GM19238 (cell line): Measurements from ENCODE around the gene PPP1R9B.

Experiments
- DNase-seq: peaks from one replicate; pipeline ENCODE4 v3.0.0; 2011; ENCODE audit warnings: low spot score; ENCODE audit not compliant: insufficient read length

PPP1R9B gene

GRCh38 chr17:50173335-50173941, 23.0 kb upstream of the PPP1R9B start:
- DNase-seq: no peak

GRCh38 chr17:50172936-50173334, 22.5 kb upstream of the PPP1R9B start:
- DNase-seq: no peak

- no peak for DNase-seq
Observed at GRCh38 chr17:50172130-50172529, 21.7 kb upstream of the PPP1R9B start.

GRCh38 chr17:50171371-50172071, 21.0 kb upstream of the PPP1R9B start:
- DNase-seq: no peak

GRCh38 chr17:50170662-50171370, 20.3 kb upstream of the PPP1R9B start:
- DNase-seq: peak; percentile 79

GRCh38 chr17:50169881-50170459, 19.5 kb upstream of the PPP1R9B start:
- no peak for DNase-seq

GRCh38 chr17:50169121-50169764, 18.8 kb upstream of the PPP1R9B start:
- no peak for DNase-seq

- no peak for DNase-seq
Observed at GRCh38 chr17:50168319-50168718, 17.8 kb upstream of the PPP1R9B start.

GRCh38 chr17:50167371-50167770, 16.9 kb upstream of the PPP1R9B start:
- no peak for DNase-seq

- no peak for DNase-seq
Observed at GRCh38 chr17:50166518-50167181, 16.2 kb upstream of the PPP1R9B start.

GRCh38 chr17:50165867-50166517, 15.5 kb upstream of the PPP1R9B start, which contains the start of gene SGCA:
TSS of gene SGCA (plus strand) at chr17:50166005. CDS start at chr17:50166041, 36 bp downstream.
- DNase-seq: no peak

GRCh38 chr17:50165466-50165865, 15.0 kb upstream of the PPP1R9B start:
- DNase-seq: no peak

- DNase-seq: no peak
Observed at GRCh38 chr17:50165066-50165465, 14.6 kb upstream of the PPP1R9B start.

GRCh38 chr17:50164697-50164988, 14.2 kb upstream of the PPP1R9B start:
- DNase-seq: no peak

GRCh38 chr17:50163843-50164696, 13.6 kb upstream of the PPP1R9B start:
- DNase-seq: no peak

GRCh38 chr17:50162466-50163254, 12.2 kb upstream of the PPP1R9B start:
- no peak for DNase-seq

GRCh38 chr17:50161911-50162288, 11.4 kb upstream of the PPP1R9B start:
- no peak for DNase-seq

GRCh38 chr17:50161023-50161910, 10.8 kb upstream of the PPP1R9B start:
- DNase-seq: peak; percentile 99
